ENCODE results near the gene ANKRD30A. TPM values are rescaled to one million over a fixed set of nuclear protein-coding genes. Genes with fewer than 3 reads are reported as not detected.
"Not testable (repeated sequence)": the region's sequence is repeated elsewhere in the genome, so short reads cannot be mapped to it uniquely, and the experiment has no call there.

Gene ANKRD30A
- total and polyA plus RNA-seq, 2 experiments from 2014 or later: not detected

GRCh38 chr10:37384923-37385322 lies 259.5 kb downstream of the ANKRD30A start (continued):
- TF ChIP-seq CTCF (conservative IDR thresholded peaks at IDR 0.05; ENCODE audit: low read depth in 2 of 2) (no peak), POLR2AphosphoS5 (IDR thresholded peaks at IDR 0.05; ENCODE audit: low read depth) (no peak), JUNB (IDR thresholded peaks at IDR 0.05; ENCODE audit: unreplicated experiment) (no peak)

DNA sequence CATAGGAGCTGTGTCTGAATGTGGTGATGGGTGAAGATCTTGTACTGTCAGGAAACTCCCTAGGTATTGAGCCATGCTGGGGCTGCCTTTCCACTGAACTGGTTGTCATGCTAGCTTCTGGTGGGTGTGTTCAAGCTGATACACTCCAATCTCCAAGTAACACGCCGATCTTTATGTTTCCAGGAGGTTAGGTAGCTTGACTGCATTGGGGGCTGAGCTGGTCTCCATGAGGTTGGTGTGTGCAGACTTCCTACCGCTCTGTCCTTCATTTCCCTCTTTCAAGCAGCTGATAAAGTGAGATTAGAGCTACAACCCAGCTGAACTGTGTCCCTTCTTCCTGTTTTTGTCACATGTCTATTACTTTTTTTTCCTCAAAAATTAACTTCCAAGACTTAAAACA lies 265.5 kb downstream of the ANKRD30A start:
- H3K27me3 ChIP-seq (ENCODE audit: insufficient read depth): no peaks in the 10 kb centered on the region
- H2AFZ ChIP-seq: no peak overlapping the region
- no peaks in the 10 kb centered on the region for H3K79me2 ChIP-seq (replicated peaks; ENCODE audit: insufficient read depth)
- no peaks in the 10 kb centered on the region for H3F3A ChIP-seq (replicated peaks; ENCODE audit: low read depth)
- H3K27ac ChIP-seq (ENCODE audit: low read depth): no peak overlapping the region
- TF ChIP-seq JUNB (IDR thresholded peaks at IDR 0.05; ENCODE audit: unreplicated experiment) (no peak), CREB1 (CRISPR knock-in tag; IDR thresholded peaks at IDR 0.05; ENCODE audit: low read depth) (no peak)
- ATAC-seq (no peak), DNase-seq (ENCODE audit: low spot score) (no peak)
- no peaks in the 10 kb centered on the region for H3K27me3 Mint-ChIP-seq (ENCODE audit: insufficient read depth, low read depth, poor library complexity)
- no peak overlapping the region for H3K27ac Mint-ChIP-seq
- H3K36me3 ChIP-seq (ENCODE audit: insufficient read depth): peaks cover 6% of the 10 kb centered on the region; the same call in 1 of the 2 replicates
- H3K9me2 ChIP-seq (ENCODE audit: insufficient read depth): no peaks in the 10 kb centered on the region
- no peaks in the 10 kb centered on the region for H3K4me1 Mint-ChIP-seq
- peaks cover 30% of the 10 kb centered on the region for H3K36me3 Mint-ChIP-seq (ENCODE audit: low read depth)
- no peaks in the 10 kb centered on the region for H4K20me1 ChIP-seq (replicated peaks; ENCODE audit: insufficient read depth)
- H3K4me1 ChIP-seq (ENCODE audit: insufficient read depth): no peaks in the 10 kb centered on the region
- no peak overlapping the region for H3K4me2 ChIP-seq
- H3K4me3 Mint-ChIP-seq: no peak overlapping the region
- H3K4me3 ChIP-seq: no peak overlapping the region
- peaks cover 94% of the 10 kb centered on the region for H3K9me3 Mint-ChIP-seq

DNA sequence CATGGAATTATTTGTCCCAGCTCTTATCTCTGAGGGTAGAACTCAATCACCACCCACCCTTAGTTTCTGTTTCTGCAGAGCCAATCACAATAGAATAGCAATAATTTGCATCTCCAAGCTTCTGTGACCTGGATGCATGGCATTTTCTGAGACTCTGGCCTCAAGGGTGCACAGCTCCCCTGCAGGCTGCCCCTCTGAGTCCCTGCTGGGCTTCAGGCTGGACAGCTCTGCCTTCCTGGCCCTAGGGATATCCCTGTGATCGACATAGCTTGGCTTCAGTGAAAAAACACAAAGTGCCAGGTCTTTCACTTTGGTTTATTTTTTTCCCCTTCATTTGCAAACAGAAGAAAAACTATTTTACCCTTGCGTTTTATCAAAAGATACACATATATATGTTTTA lies 275.4 kb downstream of the ANKRD30A start:
- H3K4me1 ChIP-seq (ENCODE audit: insufficient read depth); ATAC-seq; H3K9me2 ChIP-seq (ENCODE audit: insufficient read depth); H3K4me3 ChIP-seq; H3K27ac Mint-ChIP-seq; H3K79me2 ChIP-seq (replicated peaks; ENCODE audit: insufficient read depth); H3K4me1 Mint-ChIP-seq; H2AFZ ChIP-seq; H3K27me3 Mint-ChIP-seq (ENCODE audit: insufficient read depth, low read depth, poor library complexity); H3K4me3 Mint-ChIP-seq; H3K27me3 ChIP-seq (ENCODE audit: insufficient read depth); H3F3A ChIP-seq (replicated peaks; ENCODE audit: low read depth); H4K20me1 ChIP-seq (replicated peaks; ENCODE audit: insufficient read depth); H3K4me2 ChIP-seq; H3K27ac ChIP-seq (ENCODE audit: low read depth); DNase-seq (ENCODE audit: low spot score); H3K36me3 ChIP-seq (ENCODE audit: insufficient read depth): not testable (repeated sequence)
- Mint-ChIP-seq H3K36me3 (ENCODE audit: low read depth) (peaks cover 33% of the 10 kb centered on the region), H3K9me3 (peaks cover 97% of the 10 kb centered on the region)

GRCh38 chr10:37401225-37401624 lies 275.8 kb downstream of the ANKRD30A start:
- H3K27ac Mint-ChIP-seq: no peak overlapping the region
- TF ChIP-seq CTCF (conservative IDR thresholded peaks at IDR 0.05; ENCODE audit: low read depth in 2 of 2) (no peak), POLR2AphosphoS5 (IDR thresholded peaks at IDR 0.05; ENCODE audit: low read depth) (no peak), CREB1 (CRISPR knock-in tag; IDR thresholded peaks at IDR 0.05; ENCODE audit: low read depth) (no peak), EZH2 (IDR thresholded peaks at IDR 0.05; ENCODE audit: low read depth, unreplicated experiment) (no peak), REST (IDR thresholded peaks at IDR 0.05; ENCODE audit: unreplicated experiment) (no peak), ETS1 (IDR thresholded peaks at IDR 0.05) (no peak), ZNF114 (CRISPR knock-in tag; IDR thresholded peaks at IDR 0.05) (no peak)

More at GRCh38 chr10:37401225-37401624, 275.8 kb downstream of the ANKRD30A start:
- Mint-ChIP-seq H3K4me1 (no peaks in the 10 kb centered on the region), H3K4me3 (no peak overlapping the region), H3K27me3 (ENCODE audit: insufficient read depth, low read depth, poor library complexity) (peaks cover 5% of the 10 kb centered on the region), H3K9me3 (peaks cover 97% of the 10 kb centered on the region), H3K36me3 (ENCODE audit: low read depth) (peaks cover 33% of the 10 kb centered on the region)
- no peaks in the 10 kb centered on the region for H3K27me3 ChIP-seq (ENCODE audit: insufficient read depth)
- H3K4me1 ChIP-seq (ENCODE audit: insufficient read depth): no peaks in the 10 kb centered on the region
- no peaks in the 10 kb centered on the region for H3F3A ChIP-seq (replicated peaks; ENCODE audit: low read depth)
- DNase-seq (ENCODE audit: low spot score): no peak
- no peak for ATAC-seq
- H3K79me2 ChIP-seq (replicated peaks; ENCODE audit: insufficient read depth): no peaks in the 10 kb centered on the region
- H3K36me3 ChIP-seq (ENCODE audit: insufficient read depth): peaks cover 4% of the 10 kb centered on the region; the same call in 1 of the 2 replicates
- H3K4me2 ChIP-seq: no peak overlapping the region
- no peak overlapping the region for H2AFZ ChIP-seq
- no peak overlapping the region for H3K4me3 ChIP-seq
- H4K20me1 ChIP-seq (replicated peaks; ENCODE audit: insufficient read depth): no peaks in the 10 kb centered on the region
- no peaks in the 10 kb centered on the region for H3K9me2 ChIP-seq (ENCODE audit: insufficient read depth)
- no peak overlapping the region for H3K27ac ChIP-seq (ENCODE audit: low read depth)

Measured in GM23338 (cell line).